Testis (tissue), 3 donors: ENCODE measurements around the gene ATPAF2. TPM values are rescaled to one million over a fixed set of nuclear protein-coding genes. Genes with fewer than 3 reads are reported as not detected.

Experiments
- DNase-seq: peaks from one replicate; pipeline ENCODE4 v3.0.0-alpha.2; 2019
- H3K27ac ChIP-seq, 2 donors: fragments of 200-600 bp; sonication (generic); one replicate each; pipeline ENCODE4 v1.5.1; 2019
- H3K27me3 ChIP-seq: fragments of 200-600 bp; sonication (generic); one replicate; pipeline ENCODE4 v1.5.1; 2019
- H3K36me3 ChIP-seq: fragments of 200-600 bp; sonication (generic); one replicate; pipeline ENCODE4 v1.5.1; 2017; ENCODE audit warnings: low read depth; ENCODE audit errors: missing control alignments
- H3K4me1 ChIP-seq: fragments of 200-600 bp; sonication (generic); one replicate; pipeline ENCODE4 v1.5.1; 2019
- H3K4me3 ChIP-seq, 2 donors: fragments of 200-600 bp; sonication (generic); one replicate each; pipeline ENCODE4 v1.5.1; 2017 to 2019
- H3K9me3 ChIP-seq: fragments of 200-600 bp; sonication (generic); one replicate; pipeline ENCODE4 v1.5.1; 2017
- POLR2A ChIP-seq: fragments of 450-650 bp; IDR thresholded peaks from one replicate; pipeline ENCODE4 v1.6.1; 2017; ENCODE audit warnings: antibody characterized with exemption, mild to moderate bottlenecking, moderate library complexity
- WGBS, 2 donors: methylation state at CpG; one replicate each; pipeline ENCODE4 v1.1.5; 2018; 5-methylcytosine and 5-hydroxymethylcytosine counted together
- intact Hi-C: fragments of 100-400 bp; cut with DNase I; formaldehyde crosslinking; loops from one replicate; pipeline ENCODE4 v1.15.1; 2023; ENCODE audit warnings: low total_unique reads
- polyA plus RNA-seq: library from polyadenylated mRNA; stranded (reverse); fragments of 350-450 nt; fragmentation: Illumina TruSeq; extraction: RNeasy Lipid Tissue Mini Kit (QIAGEN cat#74804); gene quantifications from one replicate; pipeline ENCODE4 v1.2.3, GENCODE V29; 2014; ENCODE audit warnings: low read depth, low replicate concordance; ENCODE audit not compliant: insufficient read depth
- total RNA-seq, 2 donors: library from RNA; depleted of rRNA; stranded (reverse); fragments of >200 nt; gene quantifications; one replicate each; pipeline ENCODE4 v1.2.3, GENCODE V29; 2016
- TF ChIP-seq, protein P1 (sequence below), 3 experiments: fragments of 450-650 bp in 2 of 3; fragments of 200-600 bp in 1 of 3; sonication (generic) in 1 of 3; IDR thresholded peaks; one replicate each; pipeline ENCODE4 v1.5.1; 2016 to 2019; ENCODE audit warnings: antibody characterized with exemption in 3 of 3, mild to moderate bottlenecking in 2 of 3, moderate library complexity in 1 of 3

Gene ATPAF2
- total and polyA plus RNA-seq, 3 donors from 2014 or later = 42.6 to 63.3 (median 59.9) TPM

DNA sequence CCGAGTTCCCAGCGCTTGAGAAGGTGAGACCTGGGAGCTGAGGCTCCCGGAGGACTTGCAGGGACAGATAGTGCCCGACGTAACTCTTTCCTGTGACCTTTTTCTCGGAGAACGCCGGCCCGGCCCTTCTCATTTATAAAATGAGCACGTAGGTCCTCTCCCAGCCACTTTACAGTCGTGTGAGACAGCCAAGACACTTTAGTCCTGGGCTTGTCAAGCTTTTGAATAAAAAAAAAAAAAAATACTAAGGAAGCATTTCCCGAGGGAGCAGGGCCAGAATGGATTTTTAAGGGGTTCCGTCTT, 66.1 kb downstream of the ATPAF2 start:
- Histone ChIP-seq H3K9me3 (no peaks in the 10 kb centered on the region), H3K27me3 (no peaks in the 10 kb centered on the region), H3K4me1 (peaks cover 11% of the 10 kb centered on the region), H3K27ac (peak overlapping the region in 1 of 2 donors; percentile 52), H3K36me3 (no peaks in the 10 kb centered on the region), H3K4me3 (peak overlapping the region; percentile 49 to 93)
- intact Hi-C loops = no loop called here
- TF ChIP-seq POLR2A = no peak
- TF ChIP-seq, protein P1, sequence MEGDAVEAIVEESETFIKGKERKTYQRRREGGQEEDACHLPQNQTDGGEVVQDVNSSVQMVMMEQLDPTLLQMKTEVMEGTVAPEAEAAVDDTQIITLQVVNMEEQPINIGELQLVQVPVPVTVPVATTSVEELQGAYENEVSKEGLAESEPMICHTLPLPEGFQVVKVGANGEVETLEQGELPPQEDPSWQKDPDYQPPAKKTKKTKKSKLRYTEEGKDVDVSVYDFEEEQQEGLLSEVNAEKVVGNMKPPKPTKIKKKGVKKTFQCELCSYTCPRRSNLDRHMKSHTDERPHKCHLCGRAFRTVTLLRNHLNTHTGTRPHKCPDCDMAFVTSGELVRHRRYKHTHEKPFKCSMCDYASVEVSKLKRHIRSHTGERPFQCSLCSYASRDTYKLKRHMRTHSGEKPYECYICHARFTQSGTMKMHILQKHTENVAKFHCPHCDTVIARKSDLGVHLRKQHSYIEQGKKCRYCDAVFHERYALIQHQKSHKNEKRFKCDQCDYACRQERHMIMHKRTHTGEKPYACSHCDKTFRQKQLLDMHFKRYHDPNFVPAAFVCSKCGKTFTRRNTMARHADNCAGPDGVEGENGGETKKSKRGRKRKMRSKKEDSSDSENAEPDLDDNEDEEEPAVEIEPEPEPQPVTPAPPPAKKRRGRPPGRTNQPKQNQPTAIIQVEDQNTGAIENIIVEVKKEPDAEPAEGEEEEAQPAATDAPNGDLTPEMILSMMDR (IDR thresholded peaks at IDR 0.05) = no peak
- no peak for DNase-seq
- WGBS, 2 donors = 4 to 5% methylated on average over 3 to 13 of the region's 13 CpGs

DNA sequence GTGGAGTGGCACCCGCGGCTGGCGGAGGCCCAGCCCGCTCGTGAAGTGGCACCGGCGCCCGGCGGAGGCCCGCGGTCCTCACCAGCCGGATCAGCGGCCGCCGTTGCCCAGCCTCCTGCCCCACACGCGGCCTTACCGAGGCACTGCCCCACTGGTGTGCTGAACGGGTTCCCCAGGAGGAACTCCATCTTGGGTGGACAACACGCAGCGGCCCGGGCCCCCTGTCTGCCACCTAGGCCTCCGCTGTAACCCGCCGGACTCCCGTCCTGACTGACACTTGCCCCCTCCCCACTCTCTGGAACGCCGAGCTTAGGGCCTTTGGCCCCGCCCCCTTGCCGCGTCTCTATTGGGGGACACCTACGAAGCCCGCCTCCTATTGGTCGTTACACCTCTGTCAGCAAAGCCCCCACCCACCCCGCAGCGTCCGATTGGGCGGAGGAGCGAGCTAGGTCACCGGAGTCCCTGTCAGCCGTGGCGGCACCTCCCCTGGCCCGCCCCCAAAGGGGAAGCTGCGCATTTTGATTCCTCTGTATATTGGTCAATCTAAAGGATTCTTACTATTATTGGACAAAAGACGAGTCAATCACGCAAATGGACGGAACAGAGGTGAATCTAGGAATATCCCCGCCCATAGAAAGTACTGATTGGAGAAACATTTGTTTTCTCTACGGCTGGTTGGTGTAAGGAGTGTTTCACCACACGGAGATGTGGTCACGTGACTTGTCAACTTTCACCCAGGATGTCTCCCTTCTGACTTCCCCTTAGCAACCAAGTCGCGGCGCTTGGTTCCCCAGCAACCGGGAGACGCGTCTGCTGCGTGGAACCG, 66.6 kb downstream of the ATPAF2 start, which contains the start of the genes DRC3 and TOM1L2:
DRC3 (plus strand) TSS at position 737 of the 826 bp plus-strand sequence. CDS start 4,737 bp downstream, outside the sequence.
TOM1L2 (minus strand) TSS at position 275 of the 826 bp plus-strand sequence; CDS start at position 188, 87 bp downstream.
- peak; percentile 65 for TF ChIP-seq POLR2A
- TF ChIP-seq, protein P1 (IDR thresholded peaks at IDR 0.05) = peak in 2 of 3 experiments; percentile 16 to 32
- H3K27me3 ChIP-seq = no peaks in the 10 kb centered on the region
- peak; percentile 100 for DNase-seq
- intact Hi-C loops = no loop called here
- H3K27ac ChIP-seq = peak within 1 kb of the TSS; percentile 78 to 82
- WGBS, 2 donors = 0% methylated on average over 17 to 47 of the region's 59 CpGs
- H3K9me3 ChIP-seq = no peaks in the 10 kb centered on the region
- peaks cover 11% of the 10 kb centered on the region for H3K4me1 ChIP-seq
- no peaks in the 10 kb centered on the region for H3K36me3 ChIP-seq
- peak within 1 kb of the TSS; percentile 84 to 93 for H3K4me3 ChIP-seq

DNA sequence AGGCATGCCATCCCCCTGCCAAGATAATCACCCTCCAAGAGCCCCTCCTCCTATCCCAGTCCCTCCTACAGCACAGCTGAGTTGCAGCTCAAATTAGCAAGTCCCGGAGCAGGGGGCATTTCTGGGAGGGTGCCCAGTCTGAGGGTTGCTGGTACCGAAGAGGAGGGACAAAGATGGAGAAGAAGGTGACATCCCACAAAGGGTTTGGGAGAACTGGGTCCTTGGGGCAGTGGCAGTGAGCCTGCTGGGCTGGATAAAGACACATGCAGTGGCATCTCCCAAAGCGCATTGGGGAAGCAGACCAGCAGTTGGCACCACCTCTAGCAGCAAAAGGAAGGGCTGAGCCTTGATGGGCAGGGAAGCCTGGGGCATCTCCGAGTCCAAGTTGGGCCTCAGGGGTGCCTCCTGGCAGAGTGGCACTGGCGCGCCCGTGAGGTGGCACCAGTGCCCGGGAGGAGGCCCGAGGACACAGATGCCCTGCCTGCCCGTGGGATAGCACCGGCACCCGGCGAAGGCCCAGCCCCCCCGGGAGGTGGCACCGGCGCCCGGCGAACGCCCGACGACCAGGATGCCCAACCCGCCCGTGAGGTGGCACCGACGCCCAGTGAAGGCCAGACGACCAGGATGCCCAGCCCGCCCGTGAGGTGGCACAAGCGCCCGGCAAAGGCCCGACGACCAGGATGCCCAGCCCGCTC, 67.4 kb downstream of the ATPAF2 start:
- WGBS, 2 donors = 0 to 4% methylated on average over 9 to 20 of the region's 33 CpGs

DNA sequence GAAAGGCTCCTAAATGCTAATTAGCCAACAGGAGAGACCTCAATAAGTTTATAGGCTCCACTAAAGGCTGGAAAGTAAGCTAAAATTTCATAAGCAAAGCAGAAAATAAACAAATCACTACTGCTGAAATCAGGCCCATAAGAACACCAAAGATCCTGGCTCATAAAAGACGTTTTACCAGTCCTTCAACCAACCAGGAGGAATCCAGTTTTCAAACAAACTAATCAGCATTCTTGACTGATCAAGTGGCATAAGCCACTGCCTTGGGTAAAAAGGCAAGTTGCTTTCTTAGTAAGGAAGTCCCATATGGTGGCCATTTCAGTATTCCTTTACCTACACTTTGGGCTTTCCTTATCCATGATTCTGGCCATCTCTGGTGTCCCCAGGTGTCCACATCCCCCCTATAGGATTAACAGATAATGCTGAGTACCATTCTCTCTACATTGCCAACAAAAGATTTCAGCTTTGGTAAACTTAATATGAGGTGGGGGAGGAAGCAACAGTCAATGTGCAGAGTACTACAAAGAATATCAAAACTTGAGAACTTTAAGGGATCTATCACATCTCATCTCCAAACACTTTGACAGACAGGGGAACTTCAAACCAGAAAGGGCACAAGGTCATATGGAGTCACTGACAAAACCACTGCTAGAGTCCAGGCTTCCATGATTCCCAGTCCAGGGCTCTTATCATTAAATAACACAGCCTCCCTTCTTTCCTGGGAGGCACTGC, 68.1 kb downstream of the ATPAF2 start:
- TF ChIP-seq, protein P1 (IDR thresholded peaks at IDR 0.05) = no peak
- no peak for TF ChIP-seq POLR2A
- 21 to 50% methylated on average over 1 of the region's 1 CpG for WGBS, 2 donors
- peak overlapping the region in 1 of 2 donors; percentile 93 for H3K4me3 ChIP-seq
- H3K27ac ChIP-seq = peak overlapping the region in 1 of 2 donors; percentile 35
- no peaks in the 10 kb centered on the region for H3K36me3 ChIP-seq
- no peaks in the 10 kb centered on the region for H3K27me3 ChIP-seq
- no peak for DNase-seq
- peaks cover 21% of the 10 kb centered on the region for H3K4me1 ChIP-seq
- H3K9me3 ChIP-seq = no peaks in the 10 kb centered on the region
- intact Hi-C loops = no loop called here

More for the DNA sequence above, 67.4 kb downstream of the ATPAF2 start:
- H3K9me3 ChIP-seq = no peaks in the 10 kb centered on the region
- peak overlapping the region; percentile 84 to 93 for H3K4me3 ChIP-seq
- no peak for TF ChIP-seq POLR2A
- TF ChIP-seq, protein P1 (IDR thresholded peaks at IDR 0.05) = no peak
- H3K36me3 ChIP-seq = no peaks in the 10 kb centered on the region
- H3K27me3 ChIP-seq = no peaks in the 10 kb centered on the region
- peak; percentile 60 for DNase-seq
- peaks cover 17% of the 10 kb centered on the region for H3K4me1 ChIP-seq
- intact Hi-C loops = no loop called here
- H3K27ac ChIP-seq = peak overlapping the region; percentile 78 to 82

Other genes starting within 250 kb of the ATPAF2 start
- gene SREBF1, start 202.2 kb downstream of the ATPAF2 start, total RNA-seq = 100 to 1,000 TPM; 239 to 256 TPM
- gene SREBF1, start 202.2 kb downstream of the ATPAF2 start, polyA plus RNA-seq = 142 TPM
- 100 to 1,000 TPM; 218 to 221 TPM for gene TOM1L2, start 66.8 kb downstream of the ATPAF2 start, total RNA-seq
- gene TOM1L2, start 66.8 kb downstream of the ATPAF2 start, polyA plus RNA-seq = 92.4 TPM
- 10 to 100 TPM; 21.6 to 22.1 TPM for gene DRC3, start 66.3 kb downstream of the ATPAF2 start, total RNA-seq
- gene DRC3, start 66.3 kb downstream of the ATPAF2 start, polyA plus RNA-seq = 57.4 TPM
- 10 to 100 TPM; 28.6 to 36.1 TPM for gene GID4, start 240 bp upstream of the ATPAF2 start, total RNA-seq
- gene GID4, start 240 bp upstream of the ATPAF2 start, polyA plus RNA-seq = 88.3 TPM
- 10 to 100 TPM; 42.9 to 43.1 TPM for gene DRG2, start 48.8 kb upstream of the ATPAF2 start, total RNA-seq
- 26.0 TPM for gene DRG2, start 48.8 kb upstream of the ATPAF2 start, polyA plus RNA-seq
- 10 to 100 TPM; 18.6 to 30.2 TPM for gene MYO15A, start 69.6 kb upstream of the ATPAF2 start, total RNA-seq
- 21.7 TPM for gene MYO15A, start 69.6 kb upstream of the ATPAF2 start, polyA plus RNA-seq
- 100 to 1,000 TPM; 213 to 253 TPM for gene ALKBH5, start 144.7 kb upstream of the ATPAF2 start, total RNA-seq
- 172 TPM for gene ALKBH5, start 144.7 kb upstream of the ATPAF2 start, polyA plus RNA-seq
- 10 to 100 TPM; 40.0 to 46.8 TPM for gene LLGL1, start 186.5 kb upstream of the ATPAF2 start, total RNA-seq
- gene LLGL1, start 186.5 kb upstream of the ATPAF2 start, polyA plus RNA-seq = 24.2 TPM
- 100 to 1,000 TPM; 317 to 351 TPM for gene FLII, start 219.6 kb upstream of the ATPAF2 start, total RNA-seq
- gene FLII, start 219.6 kb upstream of the ATPAF2 start, polyA plus RNA-seq = 383 TPM
- gene MIEF2, start 221.5 kb upstream of the ATPAF2 start, total RNA-seq = 10 to 100 TPM; 28.5 to 29.4 TPM
- gene MIEF2, start 221.5 kb upstream of the ATPAF2 start, polyA plus RNA-seq = 7.5 TPM